Lower lobe of right lung (tissue), 2 donors: ENCODE data around the gene COX14. TPM values are rescaled to one million over a fixed set of nuclear protein-coding genes. Genes with fewer than 3 reads are reported as not detected.
A peak's percentile ranks its signal among the peaks of the same experiment; 100 is the strongest.

Experiments
- ATAC-seq, 2 donors: fragments of 200-7000 bp; cut with Tn5 transposase; one replicate each; pipeline ENCODE4 v1.9.1; 2020 to 2022; ENCODE audit warnings: mild to moderate bottlenecking in 2 of 2, moderate library complexity in 2 of 2
- DNase-seq: peaks from one replicate; pipeline ENCODE4 v3.0.0-alpha.2; 2020
- H3K27ac ChIP-seq: fragments of 200-600 bp; one replicate; pipeline ENCODE4 v1.8.0; 2022
- H3K27me3 ChIP-seq: fragments of 200-600 bp; one replicate; pipeline ENCODE4 v1.8.0; 2022; ENCODE audit warnings: low read depth
- H3K36me3 ChIP-seq: fragments of 200-600 bp; one replicate; pipeline ENCODE4 v1.8.0; 2022; ENCODE audit warnings: mild to moderate bottlenecking
- H3K4me1 ChIP-seq: fragments of 200-600 bp; one replicate; pipeline ENCODE4 v1.8.0; 2022
- H3K4me3 ChIP-seq: fragments of 200-600 bp; one replicate; pipeline ENCODE4 v1.8.0; 2022; ENCODE audit warnings: mild to moderate bottlenecking
- H3K9me3 ChIP-seq: fragments of 200-600 bp; one replicate; pipeline ENCODE4 v1.8.0; 2022
- CTCF ChIP-seq: fragments of 200-600 bp; IDR thresholded peaks from one replicate; pipeline ENCODE4 v1.8.0; 2022; ENCODE audit warnings: antibody characterized with exemption, mild to moderate bottlenecking
- intact Hi-C: fragments of 100-400 bp; cut with DNase I; formaldehyde crosslinking; loops from one replicate; pipeline ENCODE4 v1.11.0; 2022
- total RNA-seq: library from RNA; stranded (reverse); fragmentation: NEBNext Ultra II Directional; extraction: Animal tissue kit (Norgen Biotek cat#: 25700); gene quantifications from one replicate; pipeline ENCODE4 v1.2.1, GENCODE V29; 2021
- donor health status: DM: no; HTN: yes; CAD: no; lungs with severe emphysema.

Gene COX14
- total RNA-seq, 1 donor from 2014 or later = 68.0 TPM

GRCh38 chr12:50074936-50075807, 36.9 kb upstream of the COX14 start:
- H3K4me1 ChIP-seq = peaks cover 9% of the 10 kb centered on the region
- no peak overlapping the region for H3K27ac ChIP-seq
- peak; percentile 94 for TF ChIP-seq CTCF
- H3K27me3 ChIP-seq = no peaks in the 10 kb centered on the region
- peak; percentile 87 for DNase-seq
- ATAC-seq = peak; percentile 92 to 93
- no peak overlapping the region for H3K4me3 ChIP-seq
- no peaks in the 10 kb centered on the region for H3K9me3 ChIP-seq
- H3K36me3 ChIP-seq = no peaks in the 10 kb centered on the region
- intact Hi-C loops = no loop called here

GRCh38 chr12:50075808-50076170, 36.2 kb upstream of the COX14 start:
- H3K4me1 ChIP-seq = peaks cover 5% of the 10 kb centered on the region
- ATAC-seq (no peak), DNase-seq (no peak)
- no peak for TF ChIP-seq CTCF
- H3K27ac ChIP-seq = no peak overlapping the region
- no peaks in the 10 kb centered on the region for H3K9me3 ChIP-seq
- H3K27me3 ChIP-seq = no peaks in the 10 kb centered on the region
- intact Hi-C loops = no loop called here
- H3K36me3 ChIP-seq = no peaks in the 10 kb centered on the region
- H3K4me3 ChIP-seq = no peak overlapping the region

- TF ChIP-seq CTCF = no peak
- DNase-seq (peak; percentile 32), ATAC-seq (no peak)
- no peak overlapping the region for H3K4me3 ChIP-seq
- H3K27me3 ChIP-seq = no peaks in the 10 kb centered on the region
- intact Hi-C loops = no loop called here
- no peaks in the 10 kb centered on the region for H3K36me3 ChIP-seq
- peaks cover 3% of the 10 kb centered on the region for H3K4me1 ChIP-seq
- no peak overlapping the region for H3K27ac ChIP-seq
- no peaks in the 10 kb centered on the region for H3K9me3 ChIP-seq
Observed at GRCh38 chr12:50077099-50077498, 34.9 kb upstream of the COX14 start.

- no peaks in the 10 kb centered on the region for H3K36me3 ChIP-seq
- no peak overlapping the region for H3K4me3 ChIP-seq
- intact Hi-C loops = no loop called here
- no peak for TF ChIP-seq CTCF
- H3K27me3 ChIP-seq = no peaks in the 10 kb centered on the region
- H3K27ac ChIP-seq = no peak overlapping the region
- DNase-seq = peak; percentile 28
- peaks cover 3% of the 10 kb centered on the region for H3K4me1 ChIP-seq
- H3K9me3 ChIP-seq = no peaks in the 10 kb centered on the region
- ATAC-seq = no peak
Observed at GRCh38 chr12:50078281-50078680, 33.8 kb upstream of the COX14 start.

GRCh38 chr12:50079771-50080170, 32.3 kb upstream of the COX14 start:
- no peaks in the 10 kb centered on the region for H3K27me3 ChIP-seq
- intact Hi-C loops = no loop called here
- no peak for TF ChIP-seq CTCF
- H3K4me3 ChIP-seq = no peak overlapping the region
- H3K27ac ChIP-seq = no peak overlapping the region
- H3K9me3 ChIP-seq = no peaks in the 10 kb centered on the region
- DNase-seq (no peak), ATAC-seq (no peak)
- no peaks in the 10 kb centered on the region for H3K36me3 ChIP-seq
- peaks cover 3% of the 10 kb centered on the region for H3K4me1 ChIP-seq
